ENCODE data around the gene BLVRB.

The BLVRB gene

GRCh38 chr19:40419780-40420179, 45.8 kb downstream of the BLVRB start:
- no peaks in the 10 kb centered on the region for H3K9me2 ChIP-seq (replicated peaks; ENCODE audit: low read depth, low read length)
- H3K4me2 ChIP-seq (ENCODE audit: low read depth, low read length, poor library complexity, severe bottlenecking) = no peak overlapping the region
- H3F3A ChIP-seq (ENCODE audit: low read depth) = no peaks in the 10 kb centered on the region
- peaks cover 5% of the 10 kb centered on the region; the same call in 1 of the 2 replicates for H3K79me2 ChIP-seq (ENCODE audit: insufficient read depth, low read length)
- no peak overlapping the region for H3K9ac ChIP-seq (ENCODE audit: low read depth, low read length, poor library complexity, severe bottlenecking)
- TF ChIP-seq EZH2phosphoT487 (IDR thresholded peaks at IDR 0.05; ENCODE audit: borderline replicate concordance) (no peak), CTCF (conservative IDR thresholded peaks at IDR 0.05; ENCODE audit: low read length) (no peak)
- no peaks in the 10 kb centered on the region for H3K9me3 ChIP-seq (ENCODE audit: insufficient read depth, low read depth, low read length)
- H3K4me1 ChIP-seq (ENCODE audit: insufficient read depth, low read length, poor library complexity, severe bottlenecking) = peaks cover 10% of the 10 kb centered on the region
- no peak overlapping the region for H2AFZ ChIP-seq (ENCODE audit: low read length)
- no peaks in the 10 kb centered on the region for H3K36me3 ChIP-seq (ENCODE audit: insufficient read depth, low read length)
- H3K27me3 ChIP-seq (ENCODE audit: insufficient read depth, low read length, poor library complexity, severe bottlenecking) = no peaks in the 10 kb centered on the region
- no peak overlapping the region for H3K4me3 ChIP-seq (ENCODE audit: low read length, poor library complexity, severe bottlenecking)
- H4K20me1 ChIP-seq (ENCODE audit: insufficient read depth, low read length, poor library complexity, severe bottlenecking) = no peaks in the 10 kb centered on the region

GRCh38 chr19:40419066-40419612, 46.4 kb downstream of the BLVRB start:
- Histone ChIP-seq H3K9ac (ENCODE audit: low read depth, low read length, poor library complexity, severe bottlenecking) (no peak overlapping the region), H3K4me1 (ENCODE audit: insufficient read depth, low read length, poor library complexity, severe bottlenecking) (peaks cover 5% of the 10 kb centered on the region), H3K9me3 (ENCODE audit: insufficient read depth, low read depth, low read length) (no peaks in the 10 kb centered on the region), H3K4me3 (ENCODE audit: low read length, poor library complexity, severe bottlenecking) (no peak overlapping the region), H2AFZ (ENCODE audit: low read length) (no peak overlapping the region), H4K20me1 (ENCODE audit: insufficient read depth, low read length, poor library complexity, severe bottlenecking) (no peaks in the 10 kb centered on the region), H3K79me2 (ENCODE audit: insufficient read depth, low read length) (no peaks in the 10 kb centered on the region), H3F3A (ENCODE audit: low read depth) (no peaks in the 10 kb centered on the region), H3K27me3 (ENCODE audit: insufficient read depth, low read length, poor library complexity, severe bottlenecking) (no peaks in the 10 kb centered on the region), H3K9me2 (replicated peaks; ENCODE audit: low read depth, low read length) (no peaks in the 10 kb centered on the region), H3K4me2 (ENCODE audit: low read depth, low read length, poor library complexity, severe bottlenecking) (no peak overlapping the region), H3K36me3 (ENCODE audit: insufficient read depth, low read length) (no peaks in the 10 kb centered on the region)
- no peak for TF ChIP-seq CTCF (conservative IDR thresholded peaks at IDR 0.05; ENCODE audit: low read length)
- no peak for TF ChIP-seq EZH2phosphoT487 (IDR thresholded peaks at IDR 0.05; ENCODE audit: borderline replicate concordance)

GRCh38 chr19:40418040-40418439, 47.5 kb downstream of the BLVRB start:
- Histone ChIP-seq H3K4me3 (ENCODE audit: low read length, poor library complexity, severe bottlenecking) (no peak overlapping the region), H3K4me1 (ENCODE audit: insufficient read depth, low read length, poor library complexity, severe bottlenecking) (peaks cover 12% of the 10 kb centered on the region), H2AFZ (ENCODE audit: low read length) (no peak overlapping the region), H3K4me2 (ENCODE audit: low read depth, low read length, poor library complexity, severe bottlenecking) (no peak overlapping the region), H3K27me3 (ENCODE audit: insufficient read depth, low read length, poor library complexity, severe bottlenecking) (no peaks in the 10 kb centered on the region), H3K79me2 (ENCODE audit: insufficient read depth, low read length) (no peaks in the 10 kb centered on the region), H3K9me2 (replicated peaks; ENCODE audit: low read depth, low read length) (no peaks in the 10 kb centered on the region), H3K36me3 (ENCODE audit: insufficient read depth, low read length) (no peaks in the 10 kb centered on the region), H3K9me3 (ENCODE audit: insufficient read depth, low read depth, low read length) (no peaks in the 10 kb centered on the region), H3F3A (ENCODE audit: low read depth) (no peaks in the 10 kb centered on the region), H4K20me1 (ENCODE audit: insufficient read depth, low read length, poor library complexity, severe bottlenecking) (no peaks in the 10 kb centered on the region), H3K9ac (ENCODE audit: low read depth, low read length, poor library complexity, severe bottlenecking) (no peak overlapping the region)
- TF ChIP-seq EZH2phosphoT487 (IDR thresholded peaks at IDR 0.05; ENCODE audit: borderline replicate concordance) = no peak
- TF ChIP-seq CTCF (conservative IDR thresholded peaks at IDR 0.05; ENCODE audit: low read length) = no peak

Data from Loucy (cell line).